DND-41 (cell line): Measurements from ENCODE around the gene CCDC179.

ENCODE experiments used
- ATAC-seq: fragments of 200-7000 bp; cut with Tn5 transposase; 3 replicates; pipeline ENCODE4 v1.9.1; 2021; ENCODE audit warnings: low read depth; ENCODE audit not compliant: insufficient read depth
- DNase-seq: peaks from one replicate; pipeline ENCODE4 v3.0.0-alpha.2; 2020
- H2AFZ ChIP-seq: 2 replicates; pipeline ENCODE4 v1.6.0; 2012; ENCODE audit warnings: low read depth, low read length
- H3K27ac ChIP-seq: 2 replicates; pipeline ENCODE4 v1.5.1; 2012; ENCODE audit warnings: low read length, inconsistent platforms
- H3K27me3 ChIP-seq: fragments of 200-600 bp; sonication (generic); 2 replicates; pipeline ENCODE4 v1.6.0; 2012; ENCODE audit warnings: low read length, mild to moderate bottlenecking, inconsistent platforms; ENCODE audit not compliant: insufficient read depth, poor library complexity
- H3K36me3 ChIP-seq: 2 replicates; pipeline ENCODE4 v1.5.1; 2012; ENCODE audit warnings: low read length, inconsistent platforms; ENCODE audit not compliant: insufficient read depth
- H3K4me1 ChIP-seq: 2 replicates; pipeline ENCODE4 v1.5.1; 2012; ENCODE audit warnings: mild to moderate bottlenecking, low read length; ENCODE audit not compliant: insufficient read depth
- H3K4me2 ChIP-seq: 2 replicates; pipeline ENCODE4 v1.6.0; 2012; ENCODE audit warnings: mild to moderate bottlenecking, moderate library complexity, low read length, inconsistent platforms; ENCODE audit not compliant: insufficient read depth
- H3K4me3 ChIP-seq, 2 experiments: fragments of 200-600 bp in 1 of 2; shearing (Covaris generic) in 1 of 2; 2 replicates each; pipeline ENCODE4 v1.5.1; 2012 to 2016; ENCODE audit warnings: inconsistent platforms in 2 of 2, low read length in 2 of 2, mild to moderate bottlenecking in 2 of 2, low read depth in 1 of 2, moderate library complexity in 1 of 2
- H3K79me2 ChIP-seq: 2 replicates; pipeline ENCODE4 v1.6.0; 2012; ENCODE audit warnings: low read length, inconsistent platforms; ENCODE audit not compliant: insufficient read depth
- H3K9ac ChIP-seq: 2 replicates; pipeline ENCODE4 v1.6.0; 2012; ENCODE audit warnings: low read depth, mild to moderate bottlenecking, inconsistent platforms, low read length, moderate library complexity
- H3K9me3 ChIP-seq: 2 replicates; pipeline ENCODE4 v1.5.1; 2012; ENCODE audit warnings: low read length, moderate library complexity, mild to moderate bottlenecking, inconsistent platforms; ENCODE audit not compliant: insufficient read depth, severe bottlenecking
- H4K20me1 ChIP-seq: 2 replicates; pipeline ENCODE4 v1.6.0; 2012; ENCODE audit warnings: low read length; ENCODE audit not compliant: insufficient read depth
- CTCF ChIP-seq: IDR thresholded peaks from 2 replicates; pipeline ENCODE4 v1.5.1; 2012; ENCODE audit warnings: borderline replicate concordance, low read length, moderate library complexity, mild to moderate bottlenecking; ENCODE audit not compliant: poor library complexity, severe bottlenecking; ENCODE audit errors: extremely low read depth
- EZH2 ChIP-seq: IDR thresholded peaks from 3 replicates; pipeline ENCODE4 v1.6.1; 2012; ENCODE audit warnings: borderline replicate concordance, low read depth, mild to moderate bottlenecking, moderate library complexity, low read length, inconsistent platforms; ENCODE audit not compliant: severe bottlenecking

Gene CCDC179

GRCh38 chr11:22860241-22860640 is at the start of gene CCDC179:
Gene CCDC179, minus strand, starts transcription at chr11:22860474. Its CDS starts 53 bp downstream, at chr11:22860421.
- H3K27me3 ChIP-seq, result no peaks in the 10 kb centered on the region
- no peaks in the 10 kb centered on the region for H3K4me1 ChIP-seq
- H3K4me3 ChIP-seq, result no peak within 1 kb of the TSS
- DNase-seq (no peak), ATAC-seq (no peak)
- TF ChIP-seq EZH2 (no peak), CTCF (no peak)
- H2AFZ ChIP-seq, result no peak within 1 kb of the TSS
- H4K20me1 ChIP-seq, result no peaks in the 10 kb centered on the region
- H3K79me2 ChIP-seq, result no peaks in the 10 kb centered on the region
- no peaks in the 10 kb centered on the region for H3K36me3 ChIP-seq
- no peak within 1 kb of the TSS for H3K9ac ChIP-seq
- H3K4me2 ChIP-seq, result no peak within 1 kb of the TSS
- H3K9me3 ChIP-seq, result no peaks in the 10 kb centered on the region
- H3K27ac ChIP-seq, result no peak within 1 kb of the TSS

- ATAC-seq (no peak), DNase-seq (no peak)
- Histone ChIP-seq H3K27ac (no peak overlapping the region), H3K36me3 (no peaks in the 10 kb centered on the region), H4K20me1 (no peaks in the 10 kb centered on the region), H3K27me3 (no peaks in the 10 kb centered on the region), H3K79me2 (no peaks in the 10 kb centered on the region), H3K9me3 (no peaks in the 10 kb centered on the region), H2AFZ (no peak overlapping the region), H3K9ac (no peak overlapping the region), H3K4me2 (no peak overlapping the region), H3K4me1 (no peaks in the 10 kb centered on the region), H3K4me3 (no peak overlapping the region)
- TF ChIP-seq CTCF (no peak), EZH2 (no peak)
These were observed 43.5 kb upstream of the CCDC179 start for GRCh38 chr11:22903782-22904181.

- Histone ChIP-seq H3K9ac (no peak overlapping the region), H4K20me1 (no peaks in the 10 kb centered on the region), H3K9me3 (no peaks in the 10 kb centered on the region), H3K27me3 (no peaks in the 10 kb centered on the region), H3K79me2 (no peaks in the 10 kb centered on the region), H3K4me1 (no peaks in the 10 kb centered on the region), H3K36me3 (no peaks in the 10 kb centered on the region), H3K4me2 (no peak overlapping the region), H2AFZ (no peak overlapping the region), H3K4me3 (no peak overlapping the region), H3K27ac (no peak overlapping the region)
- ATAC-seq (no peak), DNase-seq (no peak)
- TF ChIP-seq EZH2 (no peak), CTCF (no peak)
These were observed 41.3 kb upstream of the CCDC179 start for GRCh38 chr11:22901603-22902002.

GRCh38 chr11:22900764-22901486 is 40.7 kb upstream of the CCDC179 start:
- H4K20me1 ChIP-seq, result no peaks in the 10 kb centered on the region
- H3K36me3 ChIP-seq, result no peaks in the 10 kb centered on the region
- H3K79me2 ChIP-seq, result no peaks in the 10 kb centered on the region
- DNase-seq (no peak), ATAC-seq (no peak)
- H3K9me3 ChIP-seq, result no peaks in the 10 kb centered on the region
- H3K4me3 ChIP-seq, result no peak overlapping the region
- H2AFZ ChIP-seq, result no peak overlapping the region
- TF ChIP-seq EZH2 (no peak), CTCF (no peak)
- H3K9ac ChIP-seq, result no peak overlapping the region
- H3K27ac ChIP-seq, result no peak overlapping the region
- H3K4me2 ChIP-seq, result no peak overlapping the region
- no peaks in the 10 kb centered on the region for H3K27me3 ChIP-seq
- H3K4me1 ChIP-seq, result no peaks in the 10 kb centered on the region
